Measurements from ENCODE around the gene TXNRD2. TPM values are rescaled to one million over a fixed set of nuclear protein-coding genes. Genes with fewer than 3 reads are reported as not detected.

The TXNRD2 gene
- total RNA-seq, 1 experiment from 2014 or later, result 23.0 TPM

DNA sequence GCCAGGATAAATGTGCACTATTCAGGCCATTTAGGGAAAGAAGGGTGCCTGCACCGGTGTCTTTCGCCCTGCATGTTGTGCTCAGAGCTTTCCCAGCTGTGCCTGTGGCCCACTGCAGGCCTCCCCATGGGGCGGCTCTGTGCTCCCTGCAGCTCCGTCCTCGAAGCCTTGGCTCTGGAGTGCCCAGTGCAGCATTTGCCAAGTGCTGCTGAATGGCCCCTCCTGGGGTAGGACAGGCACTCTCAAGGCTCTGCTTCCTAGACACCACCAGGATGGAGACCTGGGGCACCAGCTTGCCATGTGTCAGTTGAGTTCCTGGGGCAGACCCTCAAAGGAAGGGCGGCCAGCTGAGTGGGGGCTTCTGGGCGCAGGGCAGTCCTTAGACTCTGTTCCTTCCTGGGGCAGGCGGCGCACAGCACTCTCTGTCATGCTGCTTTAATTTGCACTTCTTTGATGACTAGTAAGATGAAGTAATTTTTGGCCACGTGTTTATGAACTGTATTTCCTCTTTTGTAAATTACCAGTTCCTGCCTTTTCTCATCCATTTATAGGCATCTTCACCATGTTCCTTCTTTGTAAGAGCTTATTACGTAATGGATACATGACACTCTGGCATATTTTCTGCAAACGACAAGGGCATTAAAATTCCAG is 54.9 kb downstream of the TXNRD2 start:
- TF ChIP-seq, protein P1, sequence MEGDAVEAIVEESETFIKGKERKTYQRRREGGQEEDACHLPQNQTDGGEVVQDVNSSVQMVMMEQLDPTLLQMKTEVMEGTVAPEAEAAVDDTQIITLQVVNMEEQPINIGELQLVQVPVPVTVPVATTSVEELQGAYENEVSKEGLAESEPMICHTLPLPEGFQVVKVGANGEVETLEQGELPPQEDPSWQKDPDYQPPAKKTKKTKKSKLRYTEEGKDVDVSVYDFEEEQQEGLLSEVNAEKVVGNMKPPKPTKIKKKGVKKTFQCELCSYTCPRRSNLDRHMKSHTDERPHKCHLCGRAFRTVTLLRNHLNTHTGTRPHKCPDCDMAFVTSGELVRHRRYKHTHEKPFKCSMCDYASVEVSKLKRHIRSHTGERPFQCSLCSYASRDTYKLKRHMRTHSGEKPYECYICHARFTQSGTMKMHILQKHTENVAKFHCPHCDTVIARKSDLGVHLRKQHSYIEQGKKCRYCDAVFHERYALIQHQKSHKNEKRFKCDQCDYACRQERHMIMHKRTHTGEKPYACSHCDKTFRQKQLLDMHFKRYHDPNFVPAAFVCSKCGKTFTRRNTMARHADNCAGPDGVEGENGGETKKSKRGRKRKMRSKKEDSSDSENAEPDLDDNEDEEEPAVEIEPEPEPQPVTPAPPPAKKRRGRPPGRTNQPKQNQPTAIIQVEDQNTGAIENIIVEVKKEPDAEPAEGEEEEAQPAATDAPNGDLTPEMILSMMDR (conservative IDR thresholded peaks at IDR 0.05; ENCODE audit: low read depth, low read length), result no peak
- TF ChIP-seq EZH2 (IDR thresholded peaks at IDR 0.05; ENCODE audit: low read length, unreplicated experiment), result no peak
- no peak for TF ChIP-seq EZH2phosphoT487 (IDR thresholded peaks at IDR 0.05; ENCODE audit: borderline replicate concordance, low read length)
- ChIA-PET POLR2A (ENCODE audit: unreplicated experiment) (no interaction called here), CTCF (no interaction called here)
- DNase-seq (no peak), ATAC-seq (no peak)
- H3K9me3 ChIP-seq (ENCODE audit: low read length), result no peaks in the 10 kb centered on the region
- H4K20me1 ChIP-seq (ENCODE audit: low read length), result no peaks in the 10 kb centered on the region
- peaks cover 21% of the 10 kb centered on the region for H3K4me1 ChIP-seq (ENCODE audit: insufficient read depth, low read length)
- no peaks in the 10 kb centered on the region for H3K27me3 ChIP-seq (ENCODE audit: low read length)
- H2AFZ ChIP-seq (ENCODE audit: low read length), result no peak overlapping the region
- no peak overlapping the region for H3K27ac ChIP-seq (ENCODE audit: low read length)
- H3F3A ChIP-seq (ENCODE audit: low read length, unreplicated experiment), result no peaks in the 10 kb centered on the region
- H3K4me3 ChIP-seq (ENCODE audit: low read length), result no peak overlapping the region
- no peaks in the 10 kb centered on the region for H3K36me3 ChIP-seq (ENCODE audit: low read depth, low read length)
- intact Hi-C loops (cut with micrococcal nuclease), result no loop called here
- H3K4me2 ChIP-seq (ENCODE audit: low read length), result no peak overlapping the region
- no TSS peak for BruUV-seq (replicated peaks)
- H3K9me2 ChIP-seq (replicated peaks; ENCODE audit: low read length), result no peaks in the 10 kb centered on the region
- no peaks in the 10 kb centered on the region for H3K79me2 ChIP-seq (ENCODE audit: low read length)
- H3K9ac ChIP-seq (ENCODE audit: low read length), result no peak overlapping the region

DNA sequence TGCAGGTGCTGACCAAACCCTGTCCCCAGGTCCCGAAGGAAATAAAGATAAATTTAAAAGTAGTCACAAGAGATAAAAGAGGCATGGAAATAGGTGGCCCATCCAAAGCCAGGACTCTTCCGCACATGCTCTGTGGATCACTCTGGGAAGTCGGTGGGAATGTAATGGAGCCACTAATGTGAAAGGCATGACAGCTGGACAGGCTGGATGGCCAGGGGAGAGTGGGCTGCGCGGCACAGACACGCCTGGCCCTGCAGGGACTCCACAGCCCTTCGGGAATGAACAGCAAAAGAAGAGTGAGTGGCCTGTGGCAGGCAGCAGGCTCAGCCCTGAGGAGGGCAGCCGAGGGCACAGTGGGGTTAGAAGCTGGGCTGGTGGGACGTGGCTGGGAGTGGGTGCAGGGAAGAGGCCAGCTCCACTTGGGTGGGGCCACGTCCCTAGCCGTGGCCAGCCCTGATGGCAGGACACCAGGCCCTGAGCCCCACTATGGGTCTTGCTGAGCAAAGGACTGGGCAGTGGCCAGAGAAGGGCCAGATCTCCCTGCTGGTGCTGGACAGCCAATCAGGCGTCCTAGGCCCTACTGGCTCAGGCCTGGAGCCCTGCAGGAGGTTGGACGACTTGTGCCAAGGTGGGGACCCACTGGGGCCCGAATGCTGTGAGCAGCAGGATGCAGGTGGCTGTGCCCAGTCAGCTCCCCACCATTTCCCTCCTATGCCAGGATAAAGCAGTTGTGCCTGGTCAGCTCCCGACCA is 55.6 kb downstream of the TXNRD2 start:
- ChIA-PET CTCF (no interaction called here), POLR2A (ENCODE audit: unreplicated experiment) (no interaction called here)
- no peaks in the 10 kb centered on the region for H3F3A ChIP-seq (ENCODE audit: low read length, unreplicated experiment)
- H3K79me2 ChIP-seq (ENCODE audit: low read length), result no peaks in the 10 kb centered on the region
- intact Hi-C loops (cut with micrococcal nuclease), result no loop called here
- no peak overlapping the region for H2AFZ ChIP-seq (ENCODE audit: low read length)
- no peaks in the 10 kb centered on the region for H4K20me1 ChIP-seq (ENCODE audit: low read length)
- TF ChIP-seq EZH2phosphoT487 (IDR thresholded peaks at IDR 0.05; ENCODE audit: borderline replicate concordance, low read length) (no peak), EZH2 (IDR thresholded peaks at IDR 0.05; ENCODE audit: low read length, unreplicated experiment) (no peak)
- TF ChIP-seq, protein P1 (conservative IDR thresholded peaks at IDR 0.05; ENCODE audit: low read depth, low read length), result no peak
- no peaks in the 10 kb centered on the region for H3K27me3 ChIP-seq (ENCODE audit: low read length)
- H3K9ac ChIP-seq (ENCODE audit: low read length), result no peak overlapping the region
- H3K4me3 ChIP-seq (ENCODE audit: low read length), result no peak overlapping the region
- BruUV-seq (replicated peaks), result no TSS peak
- no peak for ATAC-seq
- H3K4me2 ChIP-seq (ENCODE audit: low read length), result no peak overlapping the region
- DNase-seq, result no peak
- peaks cover 20% of the 10 kb centered on the region for H3K4me1 ChIP-seq (ENCODE audit: insufficient read depth, low read length)
- no peaks in the 10 kb centered on the region for H3K9me2 ChIP-seq (replicated peaks; ENCODE audit: low read length)
- H3K36me3 ChIP-seq (ENCODE audit: low read depth, low read length), result no peaks in the 10 kb centered on the region
- no peak overlapping the region for H3K27ac ChIP-seq (ENCODE audit: low read length)
- H3K9me3 ChIP-seq (ENCODE audit: low read length), result no peaks in the 10 kb centered on the region

Measured in PC-3 (cell line).